IPS DF 19.7 (cell line): ENCODE results near the gene CHST14.

Experiments
- DNase-seq: peaks from one replicate; pipeline ENCODE4 v3.0.0-alpha.2; 2013; ENCODE audit warnings: low read depth, low spot score

The CHST14 gene

GRCh38 chr15:40461958-40462357 is 8.8 kb upstream of the CHST14 start:
- DNase-seq, result no peak

DNA sequence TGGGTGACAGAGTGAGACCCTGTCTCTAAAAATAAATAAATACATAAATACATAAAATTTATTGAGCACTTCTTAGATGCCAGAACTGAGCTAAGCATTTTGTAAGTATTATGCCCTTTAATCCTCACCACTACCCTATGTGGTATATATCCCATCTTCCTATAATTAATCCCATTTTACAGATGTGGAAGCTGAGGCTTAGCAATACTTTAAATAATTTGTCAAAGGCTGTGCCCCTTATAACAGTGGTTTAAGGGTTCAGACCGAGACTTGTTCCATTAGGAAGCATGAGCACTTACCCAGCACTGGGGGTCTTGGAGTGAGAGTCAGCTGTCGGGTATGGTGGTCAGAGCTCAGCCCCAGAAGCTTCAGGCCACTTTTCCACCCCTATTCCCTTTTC is 7.5 kb upstream of the CHST14 start:
- DNase-seq, result no peak

DNA sequence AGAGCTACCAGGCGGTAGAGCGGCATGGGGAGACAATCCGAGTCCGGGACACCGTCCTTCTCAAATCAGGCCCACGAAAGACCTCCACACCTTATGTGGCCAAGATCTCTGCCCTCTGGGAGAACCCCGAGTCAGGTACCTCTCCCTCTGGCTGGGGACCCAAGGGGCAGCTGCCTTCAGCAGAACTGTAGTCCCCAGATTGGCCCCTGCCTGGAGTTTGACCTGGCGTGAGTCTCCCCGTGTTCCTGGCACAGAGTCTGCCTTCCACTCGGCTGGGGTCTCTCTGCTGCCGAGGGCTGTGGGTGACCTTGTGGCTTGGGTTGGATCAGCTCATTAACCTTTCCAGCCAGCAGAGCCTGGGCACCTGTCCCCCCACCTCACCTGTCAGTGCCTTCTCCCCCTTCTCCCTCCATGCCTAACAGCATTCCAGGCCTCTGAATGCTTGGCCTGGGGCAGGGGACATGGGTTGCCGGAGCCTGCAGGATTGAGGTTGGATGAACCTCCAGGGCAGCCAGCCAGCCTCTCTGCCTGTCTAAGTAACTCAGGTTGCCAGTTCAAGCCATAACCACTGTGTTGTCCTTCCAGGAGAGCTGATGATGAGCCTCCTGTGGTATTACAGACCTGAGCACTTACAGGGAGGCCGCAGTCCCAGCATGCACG is 6.8 kb upstream of the CHST14 start:
- no peak for DNase-seq

DNA sequence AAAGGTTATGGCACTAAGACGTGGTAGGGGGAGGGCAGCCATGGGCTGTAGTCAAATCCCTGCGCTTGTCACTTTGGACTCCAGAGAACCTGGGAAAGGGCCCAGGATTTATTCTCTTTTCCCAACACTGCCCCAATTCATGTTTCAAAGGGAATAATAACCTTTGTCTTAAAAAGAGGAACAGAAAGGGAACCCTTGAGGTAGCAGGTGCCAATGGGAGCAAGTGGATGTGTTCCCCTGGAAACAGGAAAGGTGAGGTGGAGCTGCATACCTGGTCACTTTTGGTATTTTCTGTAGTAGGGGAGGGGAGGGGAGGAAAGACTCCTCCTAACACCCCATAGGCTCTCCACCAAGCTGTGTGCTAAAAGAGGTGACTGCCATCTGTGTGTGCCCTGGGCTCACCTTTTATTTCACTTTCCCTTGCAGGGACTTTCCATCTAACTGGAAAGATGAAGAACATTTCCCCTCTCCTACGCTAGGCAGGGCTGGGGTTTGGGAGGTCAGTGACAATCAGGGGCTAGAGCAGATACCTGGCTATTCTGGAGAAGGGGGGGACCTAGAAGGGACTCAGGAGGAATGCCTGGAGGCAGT is 6.1 kb upstream of the CHST14 start:
- DNase-seq, result no peak

- DNase-seq, result no peak
These were observed 4.8 kb upstream of the CHST14 start for GRCh38 chr15:40465939-40466338.

DNA sequence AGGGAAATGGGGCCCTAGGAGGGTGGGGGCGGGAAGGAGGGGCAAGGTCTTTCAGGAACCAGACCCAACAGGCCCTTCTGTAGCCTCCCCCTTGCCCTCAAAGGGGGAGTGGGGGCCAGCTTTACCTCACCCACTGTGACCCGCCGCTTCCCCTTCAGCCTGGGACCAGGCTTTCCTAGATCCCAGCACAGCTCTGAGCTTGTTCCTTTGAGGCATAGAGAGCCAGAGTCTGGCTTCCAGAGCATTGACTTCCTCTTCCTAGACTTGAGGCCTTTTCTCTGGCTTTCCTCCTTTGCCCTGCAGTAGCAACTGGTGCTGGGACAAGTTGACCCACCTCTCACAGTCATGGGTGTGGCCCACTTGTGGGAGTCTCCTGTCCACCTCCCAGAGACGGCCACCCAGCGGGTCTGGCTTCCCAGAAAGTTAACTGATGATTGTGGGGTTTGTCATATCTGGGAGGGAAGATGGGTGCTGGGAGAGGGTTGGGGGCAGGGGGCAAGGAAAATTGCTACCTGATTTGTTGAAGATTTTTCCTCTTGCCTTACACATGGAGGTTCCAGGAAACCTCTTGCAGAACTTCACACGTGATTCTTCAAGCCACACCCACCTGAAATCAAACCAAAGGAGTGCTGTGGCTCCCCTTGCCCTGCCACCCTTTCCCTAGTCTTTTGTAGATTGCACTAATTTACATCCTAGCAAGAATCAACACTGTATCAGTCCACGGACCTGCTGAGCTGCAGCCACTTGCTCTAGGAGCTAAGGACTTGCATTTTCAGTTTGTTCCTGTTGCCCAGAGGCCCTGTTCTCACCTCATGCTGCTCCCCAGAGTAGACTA is 4.1 kb upstream of the CHST14 start:
- no peak for DNase-seq

DNA sequence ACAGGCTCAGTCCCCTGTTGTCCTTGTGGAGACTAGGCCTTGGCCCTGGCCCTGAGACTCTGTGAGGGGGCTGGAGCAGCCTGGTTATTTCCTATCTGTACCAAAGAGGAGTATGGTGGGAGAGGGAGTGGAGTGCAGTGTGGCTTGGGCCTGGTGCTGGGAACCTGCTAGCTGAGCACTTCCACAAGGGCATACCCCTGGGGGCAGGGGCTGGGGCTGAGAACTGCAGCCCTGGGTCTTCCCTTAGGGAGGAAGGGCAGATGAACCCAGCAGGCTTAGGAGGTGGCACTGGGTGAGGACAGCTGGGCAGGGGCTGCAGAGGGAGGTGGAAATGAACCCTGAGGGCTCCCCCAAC is 3.5 kb upstream of the CHST14 start:
- DNase-seq, result no peak

DNA sequence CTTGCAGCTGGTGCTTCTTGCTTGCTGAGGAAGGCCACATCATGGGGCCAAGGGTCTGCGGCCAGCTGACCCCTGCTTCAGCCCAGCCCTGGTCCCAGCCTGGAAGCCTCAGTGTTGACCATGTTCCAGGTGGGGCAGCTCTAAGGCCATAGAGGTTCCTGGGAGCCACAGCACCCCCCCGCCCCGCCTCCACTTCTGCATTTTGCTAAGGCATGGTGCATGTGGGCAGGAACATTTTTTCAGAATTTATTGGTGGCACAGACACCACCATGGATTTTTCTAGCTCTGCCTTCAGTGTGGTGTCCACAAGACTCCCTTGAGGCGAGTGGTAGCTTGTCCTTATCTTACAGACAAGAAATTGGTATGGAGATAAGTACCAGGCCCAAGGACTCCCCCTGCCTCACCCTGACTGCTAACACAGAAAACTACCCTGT is 1.9 kb upstream of the CHST14 start:
- no peak for DNase-seq

DNA sequence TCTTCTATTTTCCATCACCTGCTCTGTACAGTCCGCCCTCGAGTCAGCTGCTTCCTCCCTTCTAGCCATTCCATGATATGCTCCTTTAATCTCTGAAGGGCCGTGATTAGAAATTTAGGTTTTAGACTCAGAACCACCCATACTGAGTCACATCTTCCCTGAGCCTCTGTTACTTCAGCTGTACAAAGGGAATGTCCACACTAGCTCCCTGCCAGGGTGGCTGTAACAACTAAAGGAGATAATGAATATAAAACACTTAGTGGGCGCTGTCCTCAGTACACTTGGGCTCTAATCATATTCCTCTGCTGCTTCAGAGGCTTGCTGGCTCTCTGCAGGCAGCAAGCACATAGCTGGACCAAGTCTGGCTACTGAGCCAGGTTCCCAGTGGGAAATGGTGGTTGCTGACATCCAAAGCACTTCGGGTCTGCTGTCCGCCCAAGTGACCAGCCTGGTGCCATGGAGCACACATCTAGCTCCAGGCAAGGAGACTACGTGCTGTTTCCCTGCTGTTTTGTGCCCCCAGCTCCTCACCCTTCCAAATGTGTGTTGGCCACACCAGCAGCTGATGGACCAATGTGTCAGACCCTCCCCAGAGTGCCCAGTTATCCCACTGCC is 901 bp upstream of the CHST14 start:
- no peak for DNase-seq

DNA sequence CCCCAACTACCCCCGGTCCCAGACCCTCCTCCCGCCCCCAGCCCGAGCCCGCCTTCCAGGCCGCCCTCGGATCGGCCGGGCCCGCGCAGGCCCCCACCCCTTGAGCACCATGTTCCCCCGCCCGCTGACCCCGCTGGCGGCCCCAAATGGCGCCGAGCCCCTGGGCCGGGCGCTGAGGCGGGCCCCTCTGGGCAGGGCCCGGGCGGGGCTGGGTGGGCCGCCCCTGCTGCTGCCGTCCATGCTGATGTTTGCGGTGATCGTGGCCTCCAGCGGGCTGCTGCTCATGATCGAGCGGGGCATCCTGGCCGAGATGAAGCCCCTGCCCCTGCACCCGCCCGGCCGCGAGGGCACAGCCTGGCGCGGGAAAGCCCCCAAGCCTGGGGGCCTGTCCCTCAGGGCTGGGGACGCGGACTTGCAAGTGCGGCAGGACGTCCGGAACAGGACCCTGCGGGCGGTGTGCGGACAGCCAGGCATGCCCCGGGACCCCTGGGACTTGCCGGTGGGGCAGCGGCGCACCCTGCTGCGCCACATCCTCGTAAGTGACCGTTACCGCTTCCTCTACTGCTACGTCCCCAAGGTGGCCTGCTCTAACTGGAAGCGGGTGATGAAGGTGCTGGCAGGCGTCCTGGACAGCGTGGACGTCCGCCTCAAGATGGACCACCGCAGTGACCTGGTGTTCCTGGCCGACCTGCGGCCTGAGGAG is 472 bp downstream of the CHST14 start:
- no peak for DNase-seq

DNA sequence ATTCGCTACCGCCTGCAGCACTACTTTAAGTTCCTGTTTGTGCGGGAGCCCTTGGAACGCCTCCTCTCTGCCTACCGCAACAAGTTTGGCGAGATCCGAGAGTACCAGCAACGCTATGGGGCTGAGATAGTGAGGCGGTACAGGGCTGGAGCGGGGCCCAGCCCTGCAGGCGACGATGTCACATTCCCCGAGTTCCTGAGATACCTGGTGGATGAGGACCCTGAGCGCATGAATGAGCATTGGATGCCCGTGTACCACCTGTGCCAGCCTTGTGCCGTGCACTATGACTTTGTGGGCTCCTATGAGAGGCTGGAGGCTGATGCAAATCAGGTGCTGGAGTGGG is 995 bp downstream of the CHST14 start:
- no peak for DNase-seq

DNA sequence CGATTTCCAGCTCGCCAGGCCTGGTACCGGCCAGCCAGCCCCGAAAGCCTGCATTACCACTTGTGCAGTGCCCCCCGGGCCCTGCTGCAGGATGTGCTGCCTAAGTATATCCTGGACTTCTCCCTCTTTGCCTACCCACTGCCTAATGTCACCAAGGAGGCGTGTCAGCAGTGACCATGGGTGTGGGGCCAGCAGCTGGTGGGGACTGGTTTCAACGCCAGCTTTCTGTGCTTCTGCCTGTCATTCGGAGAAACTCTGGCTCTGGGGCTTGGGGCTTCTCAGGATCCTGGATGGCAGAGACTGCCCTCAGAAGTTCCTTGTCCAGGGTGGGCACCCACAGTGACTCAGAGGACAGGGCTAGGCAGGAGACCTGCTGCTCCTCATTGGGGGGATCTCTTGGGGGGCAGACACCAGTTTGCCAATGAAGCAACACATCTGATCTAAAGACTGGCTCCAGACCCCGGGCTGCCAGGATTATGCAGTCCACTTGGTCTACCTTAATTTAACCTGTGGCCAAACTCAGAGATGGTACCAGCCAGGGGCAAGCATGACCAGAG is 1.5 kb downstream of the CHST14 start:
- DNase-seq, result no peak

DNA sequence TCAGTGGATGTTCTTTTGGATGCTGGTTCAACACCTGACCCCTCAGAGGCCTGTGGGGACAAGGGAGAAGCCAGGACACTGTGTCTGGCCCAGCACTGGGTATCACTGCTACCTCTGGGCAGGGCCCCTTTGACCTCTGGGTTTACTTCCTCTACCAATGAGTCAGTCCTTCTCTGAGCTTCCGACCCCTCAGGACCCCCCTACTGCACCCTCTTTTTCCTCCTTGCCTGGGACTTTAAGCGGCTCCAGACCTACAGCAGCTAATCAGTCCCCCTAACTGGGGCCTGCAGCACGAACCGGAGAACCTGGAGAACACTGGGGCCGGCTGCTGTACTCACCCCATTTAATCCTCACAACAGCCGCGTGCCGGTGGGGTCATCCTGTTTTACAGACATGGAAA is 3.8 kb downstream of the CHST14 start:
- DNase-seq, result no peak

DNA sequence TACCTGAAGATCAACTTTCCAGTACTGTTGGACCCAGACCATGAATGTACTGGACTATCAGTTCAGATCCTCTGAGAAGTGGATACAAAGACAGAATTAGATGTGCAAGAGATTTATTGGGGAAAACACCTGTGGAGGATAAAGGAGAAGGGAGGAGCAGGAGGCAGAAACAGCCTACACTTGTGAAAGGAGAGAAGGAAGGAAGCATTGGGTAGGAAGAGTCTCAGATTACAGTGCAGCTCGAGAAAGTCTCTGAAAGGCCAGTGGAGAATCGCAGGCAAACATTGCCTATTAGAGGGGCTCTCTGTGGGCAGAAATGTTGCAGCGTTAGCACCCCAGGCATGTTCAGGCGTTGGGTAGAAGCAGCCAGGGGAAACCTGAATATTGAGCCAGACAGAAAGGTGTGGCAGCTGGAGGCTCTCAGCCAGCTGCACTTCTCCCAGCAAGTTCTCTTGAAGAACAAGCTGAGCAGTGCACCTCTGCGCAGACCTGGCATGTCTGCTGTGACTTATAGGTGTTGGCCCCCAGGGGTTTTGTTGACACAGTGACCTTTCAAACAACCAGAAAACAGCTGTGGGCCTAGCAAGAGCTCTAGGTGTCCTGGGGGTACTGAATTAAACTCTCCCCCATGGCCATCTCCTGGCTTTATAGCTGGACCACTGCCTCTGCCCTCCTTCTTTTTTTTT is 7.0 kb downstream of the CHST14 start:
- DNase-seq, result no peak

DNA sequence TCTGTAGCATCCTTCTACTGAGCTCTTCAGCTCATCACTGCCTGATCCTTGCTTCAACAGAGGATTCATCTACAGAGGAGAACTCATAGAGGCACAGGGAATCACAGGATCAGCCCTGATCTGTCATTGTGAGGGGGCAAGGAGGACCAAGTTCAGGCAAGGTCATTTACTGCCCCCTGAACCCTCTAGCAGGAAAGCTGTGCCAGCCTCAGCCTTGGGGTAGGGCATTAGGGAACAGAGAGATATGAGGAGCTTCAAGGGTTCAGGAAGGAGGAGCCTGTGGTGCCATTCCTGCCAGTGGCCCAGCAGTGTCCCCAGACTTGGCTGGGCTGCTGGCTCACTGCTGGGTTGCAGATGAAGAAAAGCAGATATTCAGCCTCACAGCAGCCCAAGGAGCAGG is 8.2 kb downstream of the CHST14 start:
- no peak for DNase-seq

GRCh38 chr15:40481341-40482074 is 10.7 kb downstream of the CHST14 start:
- no peak for DNase-seq

- no peak for DNase-seq
These were observed 13.1 kb downstream of the CHST14 start for GRCh38 chr15:40483919-40484318.

DNA sequence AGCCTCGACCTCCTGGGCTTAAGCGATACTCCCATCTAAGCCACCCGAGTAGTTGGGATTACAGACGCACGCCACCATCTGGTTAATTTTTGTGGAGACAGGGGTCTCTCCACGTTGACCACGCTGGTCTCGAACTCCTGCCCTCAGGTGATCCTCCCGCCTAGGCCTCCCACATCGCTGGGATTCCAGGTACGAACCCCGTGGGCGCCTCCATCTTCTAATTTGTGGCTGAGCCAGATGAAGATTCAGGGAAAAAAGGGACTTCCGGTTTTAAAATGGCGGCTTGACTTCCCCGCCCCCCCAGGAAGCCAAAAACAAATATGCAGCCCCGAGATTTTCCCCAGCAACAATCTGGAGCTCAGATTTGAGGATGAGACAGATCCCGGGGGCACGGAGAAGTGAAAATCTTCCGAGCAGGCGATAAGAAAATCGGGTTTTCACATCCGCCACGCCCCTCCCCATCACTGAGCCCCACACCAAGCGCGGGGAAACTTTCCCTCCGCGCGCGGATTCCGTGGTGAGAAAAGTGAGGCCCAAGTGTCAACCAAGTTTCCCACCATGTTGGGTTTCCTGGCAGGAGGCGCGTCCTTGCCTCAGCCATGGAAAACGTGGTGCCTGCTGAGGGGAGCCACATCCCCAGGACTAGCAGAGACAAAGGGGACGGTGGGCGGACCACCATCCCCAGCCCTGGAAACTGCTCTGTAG is 15.4 kb downstream of the CHST14 start:
- no peak for DNase-seq

DNA sequence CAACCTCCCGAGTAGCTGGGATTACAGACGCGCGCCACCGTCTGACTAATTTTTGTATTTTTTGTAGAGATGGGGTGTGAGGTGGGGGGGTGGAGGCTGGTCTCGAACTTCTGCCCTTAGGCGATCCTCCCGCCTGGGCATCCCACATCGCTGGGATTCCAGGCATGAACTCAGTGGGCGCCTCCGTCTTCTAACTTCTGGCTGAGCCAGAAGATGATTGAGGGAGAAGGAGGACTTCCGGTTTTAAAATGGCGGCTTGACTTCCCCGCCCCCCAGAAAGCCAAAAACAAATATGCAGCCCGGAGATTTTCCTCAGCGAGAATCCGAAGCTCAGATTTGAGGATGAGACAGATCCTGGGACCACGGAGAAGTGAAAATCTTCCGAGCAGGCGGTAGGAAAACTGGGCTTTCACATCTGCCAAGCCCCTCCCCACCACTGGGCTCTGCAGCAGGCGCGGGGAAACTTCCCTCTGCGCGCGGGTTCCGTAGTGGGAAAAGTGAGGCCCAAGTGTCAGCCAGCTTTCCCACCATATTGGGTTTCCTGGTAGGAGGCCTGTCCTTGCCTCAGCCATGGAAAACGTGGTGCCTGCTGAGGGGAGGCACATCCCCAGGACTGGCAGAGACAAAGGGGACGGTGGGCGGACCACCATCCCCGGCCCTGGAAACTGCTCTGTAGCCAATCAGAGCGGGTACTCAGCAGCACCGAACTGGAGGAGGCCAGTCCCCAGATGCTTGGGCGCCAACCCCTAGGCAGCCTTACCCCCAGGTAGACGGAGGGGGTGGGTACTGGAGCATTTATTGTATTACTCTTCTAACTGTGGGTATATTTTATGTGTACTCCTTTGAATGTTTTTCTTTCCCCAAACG is 17.3 kb downstream of the CHST14 start:
- DNase-seq, result no peak
